ENCODE measurements around the gene ZBTB47.

Gene ZBTB47

GRCh38 chr3:42652611-42653302 lies 740 bp upstream of the ZBTB47 start:
- no peak for DNase-seq (ENCODE audit: low read depth in 2 of 2)

- no peak for DNase-seq (ENCODE audit: low read depth in 2 of 2)
Measured at GRCh38 chr3:42653303-42653559, 266 bp upstream of the ZBTB47 start.

- no peak for DNase-seq (ENCODE audit: low read depth in 2 of 2)
Measured at GRCh38 chr3:42654331-42655201, 1.1 kb downstream of the ZBTB47 start.

GRCh38 chr3:42655331-42655888 lies 1.9 kb downstream of the ZBTB47 start:
- no peak for DNase-seq (ENCODE audit: low read depth in 2 of 2)

- DNase-seq (ENCODE audit: low read depth in 2 of 2), result no peak
Measured at GRCh38 chr3:42655980-42656679, 2.6 kb downstream of the ZBTB47 start.

GRCh38 chr3:42656680-42657610 lies 3.4 kb downstream of the ZBTB47 start:
- no peak for DNase-seq (ENCODE audit: low read depth in 2 of 2)

GRCh38 chr3:42657675-42658074 lies 4.2 kb downstream of the ZBTB47 start:
- DNase-seq (ENCODE audit: low read depth in 2 of 2), result no peak

GRCh38 chr3:42658091-42658770 lies 4.7 kb downstream of the ZBTB47 start:
- DNase-seq (ENCODE audit: low read depth in 2 of 2), result no peak

GRCh38 chr3:42658771-42659390 lies 5.4 kb downstream of the ZBTB47 start:
- DNase-seq (ENCODE audit: low read depth in 2 of 2), result no peak

GRCh38 chr3:42659451-42660130 lies 6.1 kb downstream of the ZBTB47 start:
- DNase-seq (ENCODE audit: low read depth in 2 of 2), result no peak

GRCh38 chr3:42660131-42660715 lies 6.7 kb downstream of the ZBTB47 start:
- DNase-seq (ENCODE audit: low read depth in 2 of 2), result no peak

GRCh38 chr3:42660898-42661297 lies 7.4 kb downstream of the ZBTB47 start:
- no peak for DNase-seq (ENCODE audit: low read depth in 2 of 2)

- no peak for DNase-seq (ENCODE audit: low read depth in 2 of 2)
Measured at GRCh38 chr3:42661593-42662022, 8.1 kb downstream of the ZBTB47 start.

- DNase-seq (ENCODE audit: low read depth in 2 of 2), result no peak
Measured at GRCh38 chr3:42662037-42662812, 8.7 kb downstream of the ZBTB47 start.

- DNase-seq (ENCODE audit: low read depth in 2 of 2), result no peak
Measured at GRCh38 chr3:42662813-42663535, 9.5 kb downstream of the ZBTB47 start.

- no peak for DNase-seq (ENCODE audit: low read depth in 2 of 2)
Measured at GRCh38 chr3:42663581-42664437, 10.3 kb downstream of the ZBTB47 start.

- DNase-seq (ENCODE audit: low read depth in 2 of 2), result no peak
Measured at GRCh38 chr3:42664438-42664803, 10.9 kb downstream of the ZBTB47 start.
